Spleen (tissue), 7 donors: ENCODE data around the gene DDX5.

Experiments
- POLR2A ChIP-seq, 3 donors: fragments of 450-650 bp; IDR thresholded peaks; one replicate each; pipeline ENCODE4 v1.5.1; 2017; ENCODE audit warnings: antibody characterized with exemption in 3 of 3, mild to moderate bottlenecking in 1 of 3
- POLR2AphosphoS5 ChIP-seq, 3 donors: sonication (generic); formaldehyde crosslinking; IDR thresholded peaks; one replicate each; pipeline ENCODE4 v1.5.1; 2017; ENCODE audit warnings: antibody characterized with exemption in 3 of 3
- TF ChIP-seq, protein P1 (sequence below), 11 experiments: fragments of 200-600 bp in 7 of 11; fragments of 450-650 bp in 4 of 11; sonication (generic) in 4 of 11; IDR thresholded peaks in 8 of 11; conservative IDR thresholded peaks in 3 of 11; 1 replicate in 7 of 11; 2 replicates in 4 of 11; pipeline versions ENCODE4 v1.4.0 to v1.8.0; 2016 to 2021; ENCODE audit warnings: antibody characterized with exemption in 11 of 11, inconsistent platforms in 4 of 11, mild to moderate bottlenecking in 1 of 11
- donor health status: DM: no; HTN: no; CAD: no; lungs with moderate emphysema.
- donor health status: DM: no; HTN: no; CAD: no.
- donor health status: DM: no; HTN: no; CAD: no.

DNA sequence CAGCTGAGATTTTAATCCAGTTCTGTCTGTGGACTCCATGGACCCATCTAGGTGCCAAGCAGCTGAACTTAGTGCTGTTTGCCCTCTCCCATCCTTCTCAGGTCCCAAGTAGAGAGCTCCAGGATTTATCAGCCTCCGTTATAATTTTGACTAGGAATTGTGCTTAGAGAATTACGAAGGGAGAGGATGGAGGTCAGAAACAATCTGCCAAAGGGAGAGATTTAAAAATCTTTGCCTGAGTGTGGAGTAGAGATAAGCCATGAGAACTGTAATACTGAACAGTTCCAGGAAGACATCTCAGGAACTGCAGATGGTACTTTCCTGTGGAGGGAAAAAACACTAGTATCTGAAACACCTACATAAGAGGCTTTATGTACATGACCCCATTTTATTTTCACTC, 27.7 kb upstream of the DDX5 start:
- TF ChIP-seq, protein P1, sequence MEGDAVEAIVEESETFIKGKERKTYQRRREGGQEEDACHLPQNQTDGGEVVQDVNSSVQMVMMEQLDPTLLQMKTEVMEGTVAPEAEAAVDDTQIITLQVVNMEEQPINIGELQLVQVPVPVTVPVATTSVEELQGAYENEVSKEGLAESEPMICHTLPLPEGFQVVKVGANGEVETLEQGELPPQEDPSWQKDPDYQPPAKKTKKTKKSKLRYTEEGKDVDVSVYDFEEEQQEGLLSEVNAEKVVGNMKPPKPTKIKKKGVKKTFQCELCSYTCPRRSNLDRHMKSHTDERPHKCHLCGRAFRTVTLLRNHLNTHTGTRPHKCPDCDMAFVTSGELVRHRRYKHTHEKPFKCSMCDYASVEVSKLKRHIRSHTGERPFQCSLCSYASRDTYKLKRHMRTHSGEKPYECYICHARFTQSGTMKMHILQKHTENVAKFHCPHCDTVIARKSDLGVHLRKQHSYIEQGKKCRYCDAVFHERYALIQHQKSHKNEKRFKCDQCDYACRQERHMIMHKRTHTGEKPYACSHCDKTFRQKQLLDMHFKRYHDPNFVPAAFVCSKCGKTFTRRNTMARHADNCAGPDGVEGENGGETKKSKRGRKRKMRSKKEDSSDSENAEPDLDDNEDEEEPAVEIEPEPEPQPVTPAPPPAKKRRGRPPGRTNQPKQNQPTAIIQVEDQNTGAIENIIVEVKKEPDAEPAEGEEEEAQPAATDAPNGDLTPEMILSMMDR (IDR thresholded peaks at IDR 0.05 in 8 of 11, conservative IDR thresholded peaks at IDR 0.05 in 3 of 11): no peak
- TF ChIP-seq POLR2A (IDR thresholded peaks at IDR 0.05): no peak
- TF ChIP-seq POLR2AphosphoS5 (IDR thresholded peaks at IDR 0.05): no peak
